DMS114 treated with DMSO at 0.1 percent for 48 hours (cell line): ENCODE measurements around the gene FUZ.

Experiments
- DNase-seq: peaks from one replicate; lab custom pipeline; 2025; ENCODE audit not compliant: unreplicated experiment; lab: John Stamatoyannopoulos, UW

FUZ gene

DNA sequence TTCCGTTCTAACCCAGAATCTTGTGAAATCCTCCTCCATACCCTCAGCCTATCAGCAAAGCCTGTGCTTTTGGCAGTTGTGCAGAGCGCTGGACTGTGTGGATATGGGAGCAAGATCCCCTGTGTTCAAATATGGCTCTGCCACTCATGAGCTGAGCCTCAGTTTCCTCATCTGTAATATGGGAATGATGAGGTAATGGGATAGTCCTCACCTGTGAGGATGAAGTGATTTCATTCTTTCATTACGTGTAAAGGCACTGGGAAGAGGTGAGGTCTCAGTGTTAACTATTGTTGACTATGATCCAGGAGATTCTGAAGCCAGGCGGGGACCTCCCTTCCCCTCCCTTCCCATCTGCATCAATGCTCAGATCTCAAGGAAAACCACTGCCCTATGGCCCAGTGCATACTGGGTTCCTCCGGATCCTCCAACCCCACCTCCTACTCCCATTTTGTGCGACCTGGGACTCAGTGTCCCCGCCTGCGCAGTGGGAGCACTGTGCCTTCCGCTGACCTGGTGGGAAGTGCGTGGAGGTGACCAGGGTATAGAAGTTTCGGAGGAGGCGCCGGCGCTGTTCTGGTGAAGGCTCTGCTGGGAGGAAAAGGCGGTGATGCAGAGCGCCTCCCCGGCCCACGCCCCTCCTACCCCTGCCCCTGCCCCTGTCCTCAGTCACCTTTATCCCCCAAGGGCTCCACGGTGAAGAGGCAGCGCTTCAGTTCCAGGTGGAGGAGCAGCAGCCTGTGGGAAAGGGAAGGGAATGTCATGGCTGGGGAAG lies 5.0 kb downstream of the FUZ start:
- DNase-seq, result no peak

DNA sequence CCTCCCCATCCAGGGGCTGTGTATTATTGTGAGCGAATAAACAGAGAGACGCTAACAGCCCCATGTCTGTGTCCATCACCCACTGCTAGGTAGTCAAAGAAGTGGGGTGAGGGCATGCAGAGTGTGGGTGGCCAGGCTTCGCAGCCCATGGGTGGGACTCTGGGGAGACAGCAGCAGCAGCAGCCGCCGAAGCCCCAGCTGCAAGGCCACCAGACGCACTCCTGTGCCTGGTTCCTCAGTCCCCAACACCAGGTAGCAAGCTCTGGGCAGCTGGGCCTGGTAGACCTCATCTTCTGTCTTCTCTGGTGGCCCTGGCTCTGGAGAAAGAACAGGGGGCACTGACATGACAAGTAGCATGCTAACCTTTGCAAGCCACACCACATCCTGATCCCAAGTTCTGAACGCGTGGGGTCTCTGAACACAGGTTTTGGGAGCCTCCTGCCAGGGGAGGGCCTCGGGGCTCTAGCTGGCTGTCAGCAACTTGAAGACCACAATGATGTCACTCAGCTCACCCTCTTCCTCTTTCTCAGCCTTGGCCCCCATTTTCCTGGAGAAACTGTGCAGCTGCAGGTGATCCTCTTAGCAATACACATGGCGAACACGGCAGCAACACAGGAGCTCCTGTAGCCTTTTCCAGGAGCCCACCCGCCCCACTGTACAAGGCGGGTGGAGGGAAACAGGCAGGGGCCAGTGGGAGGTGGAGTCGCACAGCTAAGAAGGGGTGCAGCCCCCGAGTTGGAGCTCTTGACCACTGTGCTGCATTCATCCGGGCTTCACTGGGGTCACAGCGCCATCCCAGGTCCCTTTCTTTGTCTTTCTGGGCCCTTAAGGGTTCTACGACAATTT lies 5.8 kb downstream of the FUZ start:
- DNase-seq, result no peak

DNA sequence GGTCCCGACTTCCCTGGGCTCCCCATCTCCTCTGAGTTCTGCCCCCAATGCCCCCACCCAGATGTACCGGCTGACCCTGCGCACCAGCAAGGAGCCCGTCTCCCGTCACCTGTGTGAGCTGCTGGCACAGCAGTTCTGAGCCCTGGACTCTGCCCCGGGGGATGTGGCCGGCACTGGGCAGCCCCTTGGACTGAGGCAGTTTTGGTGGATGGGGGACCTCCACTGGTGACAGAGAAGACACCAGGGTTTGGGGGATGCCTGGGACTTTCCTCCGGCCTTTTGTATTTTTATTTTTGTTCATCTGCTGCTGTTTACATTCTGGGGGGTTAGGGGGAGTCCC lies 6.5 kb downstream of the FUZ start:
- no peak for DNase-seq

DNA sequence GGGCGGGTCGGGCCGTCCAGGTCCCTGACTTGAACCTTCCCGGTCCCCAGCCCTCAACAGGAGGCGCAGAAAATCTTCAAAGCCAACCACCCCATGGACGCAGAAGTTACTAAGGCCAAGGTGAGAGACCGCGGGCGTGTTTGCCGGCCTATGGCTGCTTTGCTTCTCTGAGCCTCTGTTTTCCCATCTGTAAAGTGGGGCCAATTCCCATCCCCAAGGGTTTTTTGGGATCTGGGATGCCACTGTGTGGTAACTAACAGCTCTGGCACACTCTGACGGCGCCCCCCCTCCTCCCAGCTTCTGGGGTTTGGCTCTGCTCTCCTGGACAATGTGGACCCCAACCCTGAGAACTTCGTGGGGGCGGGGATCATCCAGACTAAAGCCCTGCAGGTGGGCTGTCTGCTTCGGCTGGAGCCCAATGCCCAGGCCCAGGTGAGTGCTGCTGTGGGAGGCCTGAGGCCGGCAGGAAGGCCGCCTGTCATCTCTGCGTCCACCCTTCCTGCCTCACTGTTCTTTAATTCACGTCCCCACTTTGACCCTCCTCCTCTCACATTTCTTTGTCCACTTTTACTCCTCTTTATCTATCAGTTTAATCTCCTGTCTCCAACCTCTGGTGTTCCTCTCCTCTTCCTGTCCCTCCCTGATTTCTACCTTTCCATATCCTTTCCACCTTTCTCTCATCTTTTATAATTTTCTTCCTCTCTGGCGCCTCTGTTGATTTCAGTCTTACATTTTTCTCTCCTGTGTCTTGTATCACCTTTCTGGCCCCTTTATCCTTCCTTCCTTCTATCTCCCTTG lies 7.1 kb downstream of the FUZ start:
- DNase-seq, result no peak

DNA sequence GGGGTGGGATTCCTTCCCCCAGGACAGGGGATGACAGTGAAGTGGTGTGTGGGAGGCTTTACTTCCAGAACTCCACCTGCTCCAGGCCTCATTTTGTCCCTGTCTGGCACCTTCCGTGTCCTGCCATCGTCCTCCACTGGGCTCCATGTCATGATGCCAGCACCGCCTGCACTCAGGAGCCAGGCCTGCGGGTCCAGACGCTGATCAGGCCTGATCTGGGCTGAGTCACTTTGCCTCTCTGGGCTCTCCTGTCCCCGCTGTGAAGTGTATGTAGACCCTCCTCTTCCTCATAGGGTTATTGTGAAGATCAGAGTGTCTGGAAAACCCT lies 9.6 kb downstream of the FUZ start:
- no peak for DNase-seq

DNA sequence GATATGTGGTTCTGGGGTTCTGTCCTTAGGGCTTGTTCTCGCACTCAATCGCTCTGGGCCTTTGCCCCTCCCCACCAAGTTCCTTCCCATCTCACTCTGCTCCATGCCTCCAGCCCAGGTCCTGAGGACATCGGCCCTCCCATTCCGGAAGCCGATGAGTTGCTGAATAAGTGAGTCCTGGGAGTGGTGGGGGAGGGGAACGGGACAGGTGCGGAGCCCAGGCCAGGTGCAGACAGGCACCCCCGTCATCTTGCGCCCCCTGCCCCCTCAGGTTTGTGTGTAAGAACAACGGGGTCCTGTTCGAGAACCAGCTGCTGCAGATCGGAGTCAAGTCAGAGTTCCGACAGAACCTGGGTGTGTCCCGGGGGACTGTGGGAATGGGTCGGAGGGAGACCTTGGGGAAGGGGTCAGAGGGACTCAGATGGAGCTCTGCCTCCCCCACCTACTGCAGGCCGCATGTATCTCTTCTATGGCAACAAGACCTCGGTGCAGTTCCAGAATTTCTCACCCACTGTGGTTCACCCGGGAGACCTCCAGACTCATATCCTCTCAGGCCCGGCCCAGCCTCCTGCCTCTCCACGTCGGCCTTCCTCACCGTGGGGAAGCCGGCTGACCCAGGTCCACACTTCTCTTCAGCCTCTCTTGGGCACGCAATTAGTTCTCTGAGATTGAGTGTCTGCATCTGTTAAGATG lies 10.1 kb downstream of the FUZ start:
- DNase-seq, result no peak

DNA sequence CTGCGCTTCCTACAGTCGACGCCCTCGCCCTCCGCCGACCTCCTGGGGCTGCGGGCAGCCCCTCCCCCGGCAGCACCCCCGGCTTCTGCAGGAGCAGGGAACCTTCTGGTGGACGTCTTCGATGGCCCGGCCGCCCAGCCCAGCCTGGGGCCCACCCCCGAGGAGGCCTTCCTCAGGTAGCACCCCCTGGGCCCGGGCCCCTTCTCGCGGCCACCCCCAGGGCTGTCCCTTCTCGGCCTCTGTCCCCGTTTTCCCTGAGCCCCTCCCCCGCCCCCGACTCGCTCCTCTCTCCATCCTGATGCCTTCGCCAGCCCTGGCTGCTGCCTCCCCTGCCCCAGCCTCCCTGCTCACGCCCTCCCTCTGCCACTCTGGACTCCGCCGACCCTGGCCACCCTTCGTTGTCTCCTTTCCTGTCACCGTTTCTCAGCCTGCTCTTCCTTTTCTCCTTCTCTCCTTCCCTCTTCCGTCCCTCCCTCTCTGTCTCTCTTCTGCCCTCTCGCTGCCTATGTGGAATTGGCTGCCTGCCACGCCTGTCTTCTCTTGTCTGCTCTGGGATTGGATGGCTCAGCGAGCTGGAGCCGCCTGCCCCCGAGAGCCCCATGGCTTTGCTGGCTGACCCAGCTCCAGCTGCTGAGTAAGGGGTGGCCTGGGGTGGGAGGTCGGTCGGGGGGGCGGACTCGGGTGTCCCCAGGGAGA lies 11.0 kb downstream of the FUZ start:
- DNase-seq, result peak; percentile 49

DNA sequence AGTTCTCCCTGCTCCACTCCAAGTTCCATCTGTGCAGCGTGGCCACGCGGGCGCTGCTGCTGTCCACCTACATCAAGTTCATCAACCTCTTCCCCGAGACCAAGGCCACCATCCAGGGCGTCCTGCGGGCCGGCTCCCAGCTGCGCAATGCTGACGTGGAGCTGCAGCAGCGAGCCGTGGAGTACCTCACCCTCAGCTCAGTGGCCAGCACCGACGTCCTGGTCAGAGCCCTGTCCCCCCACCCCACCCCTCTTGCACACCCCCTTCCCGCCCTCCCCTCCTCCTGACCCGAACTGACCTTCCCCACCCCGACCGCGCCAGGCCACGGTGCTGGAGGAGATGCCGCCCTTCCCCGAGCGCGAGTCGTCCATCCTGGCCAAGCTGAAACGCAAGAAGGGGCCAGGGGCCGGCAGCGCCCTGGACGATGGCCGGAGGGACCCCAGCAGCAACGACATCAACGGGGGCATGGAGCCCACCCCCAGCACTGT lies 11.6 kb downstream of the FUZ start:
- no peak for DNase-seq

DNA sequence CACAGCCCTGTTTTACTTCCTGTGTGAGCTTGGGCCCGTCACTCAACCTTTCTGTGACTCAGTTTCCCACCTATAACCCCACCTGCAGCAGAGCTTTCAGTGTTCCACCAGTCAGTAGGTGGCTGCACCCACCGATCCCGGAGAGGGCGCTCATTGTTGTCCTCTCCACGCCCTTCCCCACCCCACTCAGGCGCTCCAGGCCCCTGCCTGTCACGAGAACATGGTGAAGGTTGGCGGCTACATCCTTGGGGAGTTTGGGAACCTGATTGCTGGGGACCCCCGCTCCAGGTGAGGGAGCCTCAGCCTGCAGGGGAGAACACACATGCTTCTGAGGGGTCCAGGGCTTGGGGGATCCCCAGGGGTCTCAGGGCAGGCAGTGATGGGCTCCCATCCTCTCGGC lies 12.3 kb downstream of the FUZ start:
- DNase-seq, result no peak

DNA sequence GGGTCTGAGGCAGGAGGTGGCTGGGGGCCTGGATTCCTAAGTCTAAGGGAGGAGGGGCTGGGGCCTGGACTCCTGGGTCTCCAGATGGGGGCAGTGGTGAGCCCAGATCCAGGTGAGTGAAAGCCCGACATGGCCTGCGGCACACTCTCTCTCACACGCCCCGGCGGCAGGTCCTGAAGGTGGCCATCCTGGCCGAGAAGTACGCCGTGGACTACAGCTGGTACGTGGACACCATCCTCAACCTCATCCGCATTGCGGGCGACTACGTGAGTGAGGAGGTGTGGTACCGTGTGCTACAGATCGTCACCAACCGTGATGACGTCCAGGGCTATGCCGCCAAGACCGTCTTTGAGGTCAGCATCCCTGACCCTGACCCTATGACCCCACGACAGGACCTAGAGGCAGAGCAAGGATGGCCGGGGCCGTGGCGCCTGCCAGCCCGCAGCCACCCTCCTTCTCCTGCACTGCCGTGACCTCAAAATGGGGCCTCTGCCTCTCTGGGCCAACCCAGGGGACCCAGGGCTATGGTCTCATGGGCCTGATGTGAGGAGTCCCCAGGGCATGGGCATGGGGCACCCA lies 13.2 kb downstream of the FUZ start:
- DNase-seq, result no peak

DNA sequence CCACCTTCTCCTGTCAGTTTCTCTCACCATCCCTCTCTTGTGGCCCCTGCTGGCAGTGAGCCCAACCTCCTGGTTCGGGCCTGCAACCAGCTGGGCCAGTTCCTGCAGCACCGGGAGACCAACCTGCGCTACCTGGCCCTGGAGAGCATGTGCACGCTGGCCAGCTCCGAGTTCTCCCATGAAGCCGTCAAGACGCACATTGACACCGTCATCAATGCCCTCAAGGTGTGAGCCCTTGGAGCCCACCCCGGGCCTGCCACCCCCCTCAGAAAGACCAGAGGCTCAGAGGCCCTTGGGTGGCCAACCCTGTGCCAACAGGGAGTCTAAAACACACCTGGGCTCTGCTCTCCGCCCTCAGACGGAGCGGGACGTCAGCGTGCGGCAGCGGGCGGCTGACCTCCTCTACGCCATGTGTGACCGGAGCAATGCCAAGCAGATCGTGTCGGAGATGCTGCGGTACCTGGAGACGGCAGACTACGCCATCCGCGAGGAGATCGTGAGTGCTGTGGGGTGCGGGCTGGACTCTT lies 13.8 kb downstream of the FUZ start:
- DNase-seq, result no peak

DNA sequence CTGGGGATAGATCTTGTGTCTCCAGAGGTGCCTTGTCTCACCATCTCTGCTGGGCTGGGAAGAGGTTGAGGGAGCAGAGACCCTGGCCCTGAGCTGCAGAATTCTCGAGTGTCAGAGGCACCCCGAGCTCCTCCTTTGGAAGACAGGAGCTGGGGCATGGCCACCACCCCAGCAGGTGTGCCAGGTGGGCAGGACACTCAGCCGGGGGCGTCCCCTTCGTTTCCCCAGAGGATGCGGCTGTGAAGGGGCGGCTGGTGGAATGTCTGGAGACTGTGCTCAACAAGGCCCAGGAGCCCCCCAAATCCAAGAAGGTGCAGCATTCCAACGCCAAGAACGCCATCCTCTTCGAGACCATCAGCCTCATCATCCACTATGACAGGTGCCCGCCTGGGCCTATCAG lies 14.5 kb downstream of the FUZ start:
- DNase-seq, result no peak

DNA sequence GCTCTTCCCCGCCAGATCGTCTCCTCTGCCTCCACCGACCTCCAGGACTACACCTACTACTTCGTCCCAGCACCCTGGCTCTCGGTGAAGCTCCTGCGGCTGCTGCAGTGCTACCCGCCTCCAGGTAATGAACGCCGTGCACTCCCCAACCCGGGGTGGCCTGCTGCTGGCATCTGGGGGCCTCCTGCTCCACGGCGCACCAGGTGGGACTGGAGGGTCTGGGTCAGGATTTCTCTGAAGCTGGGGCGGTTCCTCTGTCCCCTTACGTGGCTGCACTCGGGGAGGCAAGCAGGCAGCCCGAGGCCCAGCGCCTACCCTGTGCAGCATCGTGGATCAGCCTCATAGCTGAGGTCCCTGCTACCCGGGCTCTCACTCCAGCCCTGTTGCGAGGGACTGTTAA lies 17.5 kb downstream of the FUZ start:
- no peak for DNase-seq

DNA sequence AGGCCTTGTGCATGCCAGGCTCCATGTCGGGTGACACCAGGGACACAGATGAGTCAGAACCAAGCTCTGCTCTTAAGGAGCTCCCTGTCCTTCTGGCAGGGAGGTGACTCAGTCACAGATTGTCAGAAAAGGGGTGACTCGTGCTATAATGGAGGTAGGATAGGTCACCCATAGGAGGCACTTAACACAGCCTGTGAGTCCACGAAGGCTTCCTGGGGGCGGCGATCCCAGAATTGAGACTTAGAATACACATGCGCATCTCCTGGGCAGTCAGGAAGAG lies 19.6 kb downstream of the FUZ start:
- no peak for DNase-seq

DNA sequence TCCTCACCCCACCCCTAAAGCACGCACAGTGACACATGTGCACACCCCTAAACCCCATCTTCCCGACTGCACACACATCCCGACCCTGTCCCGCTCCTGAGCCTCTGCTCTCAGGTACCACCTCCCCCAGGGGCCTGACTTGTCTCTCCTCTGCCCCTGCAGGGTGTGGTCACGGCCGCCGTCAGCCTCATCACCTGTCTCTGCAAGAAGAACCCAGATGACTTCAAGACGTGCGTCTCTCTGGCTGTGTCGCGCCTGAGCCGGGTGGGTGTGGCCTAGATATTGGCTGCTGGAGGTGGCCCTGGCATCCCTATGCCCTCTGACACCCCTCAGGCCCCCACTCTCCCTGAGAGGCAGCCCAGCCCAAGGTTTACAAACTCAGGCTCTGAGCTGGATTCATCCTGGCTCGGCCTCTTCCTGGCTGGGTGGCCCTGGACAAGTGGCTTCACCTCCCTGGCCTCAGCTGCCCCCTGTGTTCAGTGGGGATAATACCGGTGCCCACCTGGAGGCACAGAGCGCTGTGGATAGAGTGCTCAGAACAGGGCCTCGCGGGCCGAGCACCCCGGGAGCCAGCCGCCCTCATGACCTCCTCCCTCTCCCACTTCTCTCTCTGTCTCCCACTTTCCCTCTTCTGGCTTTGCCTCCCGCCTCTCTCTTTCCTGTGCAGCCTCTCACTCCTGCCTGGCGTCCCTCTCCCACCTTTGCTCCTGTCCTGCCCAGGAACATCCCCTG lies 20.1 kb downstream of the FUZ start:
- DNase-seq, result no peak

DNA sequence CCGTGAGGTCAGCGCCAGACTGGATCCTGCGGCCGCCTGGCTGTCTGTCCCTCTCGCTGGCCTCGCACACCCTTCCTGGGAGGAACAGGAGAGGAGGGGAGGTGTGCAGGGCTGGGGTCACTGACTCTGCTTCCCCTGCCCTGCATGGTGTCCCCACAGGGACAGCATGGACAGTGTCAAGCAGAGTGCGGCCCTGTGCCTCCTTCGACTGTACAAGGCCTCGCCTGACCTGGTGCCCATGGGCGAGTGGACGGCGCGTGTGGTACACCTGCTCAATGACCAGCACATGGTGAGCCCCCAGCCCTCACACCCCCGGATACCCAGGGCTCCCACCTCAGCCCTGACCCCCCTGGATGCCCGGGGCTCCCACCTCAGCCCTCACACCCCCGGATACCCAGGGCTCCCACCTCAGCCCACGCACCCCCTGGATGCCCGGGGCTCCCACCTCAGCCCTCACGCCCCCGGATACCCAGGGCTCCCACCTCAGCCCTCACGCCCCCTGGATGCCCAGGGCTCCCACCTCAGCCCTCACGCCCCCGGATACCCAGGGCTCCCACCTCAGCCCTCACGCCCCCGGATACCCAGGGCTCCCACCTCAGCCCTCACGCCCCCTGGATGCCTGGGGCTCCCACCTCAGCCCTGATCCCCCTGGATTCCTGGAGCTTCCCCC lies 21.2 kb downstream of the FUZ start:
- no peak for DNase-seq

DNA sequence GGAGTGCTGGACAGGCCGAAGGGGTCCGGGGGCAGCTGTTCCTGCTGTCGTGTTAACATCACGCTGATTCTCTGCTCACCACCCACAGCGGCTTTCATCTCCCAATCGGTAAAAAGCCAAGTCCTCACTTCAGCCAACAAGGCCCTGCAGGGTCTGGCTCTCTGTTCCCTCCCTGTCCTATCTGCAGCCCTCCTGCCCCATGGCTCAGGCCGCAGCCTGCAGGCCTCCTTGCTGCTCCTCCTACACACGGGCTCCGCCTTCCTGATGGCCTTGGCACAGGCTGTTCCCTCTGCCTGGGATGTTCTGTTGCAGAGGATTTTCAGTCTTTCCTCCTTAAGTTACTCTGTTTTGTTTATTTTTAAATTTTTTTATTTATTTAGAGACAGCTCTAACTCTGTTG lies 22.2 kb downstream of the FUZ start:
- no peak for DNase-seq

DNA sequence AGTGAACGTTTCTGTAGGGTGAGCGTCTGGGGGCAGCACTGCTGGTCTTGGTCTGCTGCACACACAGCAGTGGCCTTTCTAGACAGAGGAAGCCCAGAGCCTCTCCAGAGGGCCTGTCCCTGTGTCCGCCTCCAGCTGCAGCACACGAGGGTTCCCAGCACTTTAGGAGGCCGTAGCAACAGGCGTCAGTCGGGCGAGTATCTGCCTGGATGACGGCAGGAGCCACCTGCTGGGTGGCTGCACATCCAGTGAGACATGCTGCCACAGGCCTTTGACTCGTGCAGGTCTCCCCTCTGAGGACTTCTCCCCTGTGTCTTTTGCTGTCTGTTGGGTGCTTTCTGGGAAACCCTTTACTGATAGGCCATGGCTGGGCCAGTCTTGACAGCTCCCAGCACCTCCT lies 24.2 kb downstream of the FUZ start:
- no peak for DNase-seq

DNA sequence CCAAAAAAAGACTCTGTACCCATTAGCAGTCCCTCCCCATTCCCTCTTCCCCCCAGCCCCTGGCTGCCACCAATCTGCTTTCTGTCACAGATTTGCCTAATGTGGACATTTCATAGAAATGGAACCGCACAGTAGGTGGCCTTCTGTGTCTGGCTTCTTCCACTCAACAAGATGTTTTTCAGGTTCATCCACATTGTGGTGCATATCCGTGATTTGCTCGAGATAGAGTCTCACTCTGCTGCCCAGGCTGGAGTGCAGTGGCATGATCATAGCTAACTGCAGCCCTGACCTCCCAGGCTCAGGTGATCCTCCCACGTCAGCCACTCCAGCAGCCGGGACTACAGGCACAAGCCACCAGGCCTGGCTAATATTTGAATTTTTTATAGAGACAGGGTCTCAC lies 25.3 kb downstream of the FUZ start:
- no peak for DNase-seq
